ENCODE data around the gene RSPH9. TPM values are rescaled to one million over a fixed set of nuclear protein-coding genes. Genes with fewer than 3 reads are reported as not detected.

The RSPH9 gene
- total and polyA plus RNA-seq, 8 donors = 0.32 to 5.6 (median 3.3) TPM

GRCh38 chr6:43669050-43669921, 24.4 kb downstream of the RSPH9 start:
- Histone ChIP-seq H3K4me1 (peaks cover 27 to 38% of the 10 kb centered on the region in 2 donors), H3K27ac (peak overlapping the region; percentile 23 to 63), H3K4me3 (no peak overlapping the region), H3K9me3 (no peaks in the 10 kb centered on the region), H3K36me3 (peaks cover 0 to 40% of the 10 kb centered on the region in 2 donors), H3K27me3 (no peaks in the 10 kb centered on the region)
- DNase-seq (peak in 1 of 4 donors; percentile 51), ATAC-seq (peak; percentile 27)
- TF ChIP-seq CTCF (IDR thresholded peaks at IDR 0.05) = no peak
- intact Hi-C loops (cut with DNase I) = loop anchor here in 1 of 2 donors (5.0 kb wide), 2 partner anchors 103 to 408 kb away; partner anchors contain the start of gene VEGFA

GRCh38 chr6:43669922-43670622, 25.2 kb downstream of the RSPH9 start:
- Histone ChIP-seq H3K4me3 (no peak overlapping the region), H3K9me3 (no peaks in the 10 kb centered on the region), H3K27me3 (no peaks in the 10 kb centered on the region), H3K4me1 (peaks cover 27 to 38% of the 10 kb centered on the region in 2 donors), H3K27ac (peak overlapping the region; percentile 23 to 63), H3K36me3 (peaks cover 0 to 48% of the 10 kb centered on the region in 2 donors)
- TF ChIP-seq CTCF (IDR thresholded peaks at IDR 0.05) = no peak
- ATAC-seq (peak; percentile 4), DNase-seq (peak in 1 of 4 donors; percentile 40)
- intact Hi-C loops (cut with DNase I) = loop anchor here in 1 of 2 donors (5.0 kb wide), 2 partner anchors 102 to 407 kb away; partner anchors contain the start of gene VEGFA

- intact Hi-C loops (cut with DNase I) = no loop called here
- TF ChIP-seq CTCF (IDR thresholded peaks at IDR 0.05) = no peak
- peaks cover 27 to 38% of the 10 kb centered on the region in 2 donors for H3K4me1 ChIP-seq
- H3K9me3 ChIP-seq = no peaks in the 10 kb centered on the region
- H3K36me3 ChIP-seq = peaks cover 0 to 53% of the 10 kb centered on the region in 2 donors
- H3K4me3 ChIP-seq = no peak overlapping the region
- DNase-seq (no peak), ATAC-seq (no peak)
- H3K27me3 ChIP-seq = no peaks in the 10 kb centered on the region
- peak overlapping the region in 1 of 2 donors; percentile 63 for H3K27ac ChIP-seq
These were observed 25.8 kb downstream of the RSPH9 start for GRCh38 chr6:43670623-43670986.

GRCh38 chr6:43671011-43671800, 26.4 kb downstream of the RSPH9 start:
- H3K4me3 ChIP-seq = no peak overlapping the region
- no peak for TF ChIP-seq CTCF (IDR thresholded peaks at IDR 0.05)
- peaks cover 0 to 59% of the 10 kb centered on the region in 2 donors for H3K36me3 ChIP-seq
- peak overlapping the region in 1 of 2 donors; percentile 48 for H3K27ac ChIP-seq
- intact Hi-C loops (cut with DNase I) = no loop called here
- DNase-seq = no peak
- no peaks in the 10 kb centered on the region for H3K9me3 ChIP-seq
- peaks cover 27 to 38% of the 10 kb centered on the region in 2 donors for H3K4me1 ChIP-seq
- ATAC-seq = no peak
- no peaks in the 10 kb centered on the region for H3K27me3 ChIP-seq
